Mucosa of gallbladder (tissue), 1 donor: Measurements from ENCODE around the gene ELL. TPM values are rescaled to one million over a fixed set of nuclear protein-coding genes. Genes with fewer than 3 reads are reported as not detected.

Experiments
- DNase-seq: peaks from one replicate; pipeline ENCODE4 v3.0.0-alpha.2; 2020; ENCODE audit warnings: low spot score
- total RNA-seq: library from RNA; stranded (reverse); gene quantifications from one replicate; pipeline ENCODE4 v1.2.1, GENCODE V29; 2021
- donor health status: DM: no; HTN: no; CAD: no.

The ELL gene
- total RNA-seq, 1 donor from 2014 or later: 20.1 TPM

DNA sequence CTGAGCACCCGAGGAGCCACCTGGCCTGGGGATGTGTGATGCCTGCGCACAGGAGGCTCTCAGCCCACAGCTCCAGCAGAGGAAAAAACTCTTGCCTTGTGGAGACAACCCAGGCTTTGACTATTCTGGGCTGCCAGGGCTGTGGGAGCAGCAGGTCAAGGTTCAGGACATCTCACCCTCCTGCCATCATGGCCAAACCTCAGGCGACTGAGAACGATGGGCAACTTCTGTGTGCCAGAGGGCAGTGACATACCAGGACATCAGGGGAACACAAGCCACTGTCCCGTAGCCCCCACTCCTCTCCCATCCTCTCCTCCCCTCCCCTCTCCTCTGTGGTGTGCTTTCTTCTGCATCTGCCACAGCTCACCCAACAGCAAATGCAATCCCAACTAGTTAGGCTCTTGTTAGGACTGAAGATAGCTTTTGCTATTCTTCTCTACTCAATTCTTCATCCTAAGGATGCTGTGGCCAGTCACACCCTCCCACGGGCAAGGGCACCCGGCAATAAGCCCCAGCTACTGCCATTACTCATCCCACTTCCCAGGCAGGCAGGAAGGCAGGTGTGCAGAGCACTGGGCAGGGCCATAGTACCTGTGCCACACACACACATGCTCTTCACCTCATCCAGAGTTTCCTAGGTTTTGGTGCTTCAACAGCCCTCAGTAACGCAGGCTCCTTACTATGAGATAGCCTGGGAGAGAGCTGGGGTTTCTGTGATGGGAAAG, 16.8 kb downstream of the ELL start:
- DNase-seq: no peak

DNA sequence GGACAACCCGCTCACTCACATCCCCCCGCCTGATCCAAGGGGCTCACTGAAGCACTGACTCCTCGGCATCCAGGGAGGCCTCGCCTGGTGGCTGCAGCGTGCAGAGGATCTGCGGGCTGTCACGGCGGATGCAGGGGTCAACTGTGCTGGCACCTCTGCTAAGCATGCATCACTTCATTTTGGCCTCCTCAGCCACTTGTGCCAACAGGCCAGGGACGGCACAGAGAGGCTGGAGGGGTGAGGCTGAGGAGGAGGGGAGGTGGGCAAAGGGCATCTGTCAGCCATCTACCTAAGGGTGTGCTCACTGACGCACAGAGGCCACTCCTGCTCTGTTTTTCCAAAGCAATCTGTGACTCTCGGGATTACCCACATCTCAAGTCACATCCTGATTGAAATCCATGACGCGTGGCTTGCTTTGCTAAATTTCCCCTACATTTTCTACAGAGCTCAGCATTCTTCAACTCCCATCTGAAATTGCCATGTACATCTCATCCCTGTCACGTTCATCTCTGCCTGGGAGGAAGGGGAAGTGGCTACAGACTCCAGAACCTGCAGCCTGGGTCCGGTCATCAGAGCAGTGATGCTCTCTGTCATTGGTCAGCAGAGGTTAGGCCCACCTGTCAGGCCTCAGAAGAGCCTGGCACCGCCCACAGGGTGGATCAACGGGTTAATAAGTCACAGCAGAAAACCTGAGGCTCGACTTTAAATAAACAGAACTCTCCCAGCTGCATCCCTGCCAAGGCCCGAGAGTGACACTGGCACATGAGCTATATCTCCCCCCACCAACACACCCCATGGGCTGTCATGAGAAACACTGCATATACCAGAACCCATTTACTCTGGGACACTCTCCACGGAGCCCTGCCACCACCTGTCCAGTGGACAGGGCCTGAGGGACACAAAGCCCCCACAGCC, 17.6 kb downstream of the ELL start:
- DNase-seq: peak; percentile 80

DNA sequence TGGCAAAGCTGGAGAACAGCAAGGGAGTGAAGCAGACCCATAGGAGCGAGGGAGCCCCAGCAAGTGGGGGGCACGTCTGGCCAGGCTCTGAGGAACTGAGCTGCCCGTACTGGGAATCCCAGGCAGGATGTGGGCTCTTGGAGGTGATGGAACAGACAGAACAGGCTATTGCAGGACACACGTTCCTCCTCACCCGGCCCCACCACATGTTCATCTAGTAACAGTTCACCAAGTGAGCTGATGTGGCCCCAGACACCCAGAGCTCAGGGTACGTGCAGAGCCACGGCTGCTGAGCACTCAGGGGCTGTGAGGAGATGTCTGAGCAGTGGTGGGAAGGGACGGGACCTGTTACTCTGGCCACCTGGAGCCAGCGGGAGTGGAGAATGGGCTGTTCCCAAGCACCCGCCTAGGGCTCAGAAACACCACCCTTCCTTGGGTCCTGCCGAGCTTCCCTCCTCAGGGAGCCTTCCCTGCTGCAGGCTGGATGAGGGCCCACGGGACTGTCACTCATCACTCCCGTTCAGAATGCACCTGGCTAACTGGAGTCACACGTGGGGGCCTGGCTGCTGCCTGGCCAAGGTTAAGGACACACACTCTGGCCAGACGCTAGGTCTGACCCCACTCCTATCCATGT, 18.4 kb downstream of the ELL start:
- no peak for DNase-seq

DNA sequence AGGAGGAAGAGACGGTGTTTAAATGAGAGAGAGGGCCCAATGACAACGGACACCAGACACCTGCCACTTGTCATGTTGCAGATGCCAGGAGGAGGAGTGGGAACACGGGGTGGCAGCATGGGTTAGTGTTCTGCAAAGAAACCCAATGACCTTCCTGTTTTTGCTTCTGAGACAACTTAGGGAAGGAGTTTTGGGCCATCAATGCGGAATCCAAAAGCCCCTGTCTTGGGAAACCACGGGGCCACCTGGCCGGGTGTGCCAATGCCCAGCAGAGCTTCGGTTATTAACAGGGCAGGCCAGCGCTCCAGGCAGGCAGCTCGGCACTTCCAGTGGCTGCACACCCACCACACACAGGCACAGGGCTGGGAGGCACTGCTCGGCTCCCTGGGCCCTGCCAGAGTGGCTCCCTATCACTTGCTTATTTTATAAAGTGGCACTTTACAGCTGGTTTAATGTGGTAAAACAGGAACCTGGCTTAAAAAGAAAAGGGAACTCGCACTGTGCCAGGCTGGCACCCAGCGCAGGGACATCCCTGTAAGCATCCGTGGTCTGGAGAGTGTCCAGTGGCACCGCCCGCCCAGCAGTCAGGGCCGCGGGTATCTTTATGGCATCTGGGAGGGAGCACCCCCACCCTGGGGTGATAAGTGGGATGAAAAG, 19.1 kb downstream of the ELL start:
- DNase-seq: peak; percentile 44

DNA sequence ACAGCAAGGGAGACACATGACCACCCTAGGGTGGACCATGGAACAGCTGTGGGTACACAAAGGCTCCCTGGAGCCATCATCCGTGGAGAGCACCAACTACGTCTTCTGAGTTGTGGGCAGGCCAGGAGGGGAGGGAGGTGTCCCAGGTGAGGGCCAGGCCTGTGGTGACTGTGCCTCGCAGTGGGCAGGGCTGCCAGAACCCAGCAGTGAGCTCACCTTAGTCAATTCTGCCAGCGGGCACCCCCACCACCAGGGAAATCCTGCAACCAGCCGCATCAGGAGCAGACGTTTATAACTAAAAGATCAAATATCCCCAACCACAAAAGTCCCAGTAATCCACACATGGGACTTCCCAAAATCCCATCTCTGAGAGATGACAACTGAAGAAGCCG, 19.6 kb downstream of the ELL start:
- no peak for DNase-seq

DNA sequence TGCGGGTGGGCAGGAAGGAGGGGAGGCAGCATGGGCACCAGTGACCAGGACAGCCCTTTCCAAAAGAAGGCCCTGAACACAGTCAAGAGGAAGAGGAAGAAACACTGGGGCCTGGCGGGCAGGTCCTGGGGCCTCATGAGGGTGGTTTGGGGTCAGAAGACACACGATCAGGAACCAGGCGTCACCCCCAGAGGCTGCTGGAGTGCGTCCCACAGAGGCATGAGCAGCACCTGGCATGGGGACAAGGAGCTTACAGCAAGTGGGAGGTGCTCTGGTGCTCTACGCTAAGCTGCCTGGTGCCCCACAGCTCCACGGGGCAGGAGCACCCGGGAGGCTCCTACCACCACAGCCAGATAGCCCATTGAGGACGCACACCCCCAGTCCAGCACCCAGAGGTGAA, 20.0 kb downstream of the ELL start:
- DNase-seq: peak; percentile 41

DNA sequence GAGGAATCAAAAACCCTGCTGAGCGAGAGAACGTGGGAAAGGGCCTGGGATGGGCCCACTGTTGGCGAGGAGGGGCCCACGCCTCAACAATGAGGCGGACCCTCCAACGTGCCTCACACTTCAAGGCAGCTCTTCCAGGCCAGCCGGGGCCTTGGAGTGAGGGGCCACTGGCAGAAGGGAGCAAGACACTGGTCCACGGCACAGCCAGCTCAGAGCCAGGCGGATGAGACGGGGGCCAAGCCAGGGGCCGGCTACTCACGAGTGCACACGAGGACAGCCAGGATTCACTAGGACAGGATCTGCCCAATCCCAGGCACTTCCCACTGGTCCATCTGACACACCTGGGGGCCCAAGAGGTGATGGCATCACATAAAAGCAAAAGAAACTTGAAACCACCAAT, 20.5 kb downstream of the ELL start:
- no peak for DNase-seq

DNA sequence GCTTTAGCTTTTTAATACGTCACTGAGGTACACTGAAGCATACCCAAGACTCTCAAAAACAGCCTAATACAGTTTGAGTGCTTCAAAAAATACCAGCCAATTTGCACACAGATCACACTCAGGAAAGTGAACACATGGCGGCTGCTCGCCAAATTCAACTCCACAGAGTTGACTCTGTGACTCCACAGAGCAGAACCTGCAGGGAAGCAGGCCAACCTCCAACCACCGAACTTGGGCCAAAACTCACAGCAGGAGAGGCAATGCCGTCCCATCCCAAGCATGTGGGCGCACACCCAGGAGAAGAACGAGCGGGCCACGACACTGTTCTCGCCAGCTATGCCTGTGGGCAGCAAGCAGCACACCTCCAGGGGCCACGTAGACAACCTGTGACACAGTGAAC, 21.1 kb downstream of the ELL start:
- no peak for DNase-seq

DNA sequence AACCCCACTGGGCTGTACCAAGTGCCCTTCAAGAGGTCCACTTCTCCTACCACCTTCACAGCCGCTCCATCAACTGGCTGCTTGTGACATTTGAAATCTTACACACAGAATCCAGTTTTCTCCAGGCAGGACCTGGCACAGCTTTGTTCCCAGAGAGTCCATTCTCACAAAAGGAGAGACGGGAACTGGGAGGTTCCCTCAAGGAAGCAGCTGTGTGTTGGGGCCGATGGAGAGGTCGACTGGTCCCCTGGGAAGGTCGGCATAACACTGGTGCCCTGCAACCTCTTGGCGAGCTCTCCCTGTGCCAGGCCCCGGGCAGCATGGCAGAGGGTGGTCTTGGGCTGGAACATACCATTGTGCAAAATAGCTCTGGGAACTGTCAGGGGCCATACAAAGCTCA, 21.5 kb downstream of the ELL start:
- no peak for DNase-seq

DNA sequence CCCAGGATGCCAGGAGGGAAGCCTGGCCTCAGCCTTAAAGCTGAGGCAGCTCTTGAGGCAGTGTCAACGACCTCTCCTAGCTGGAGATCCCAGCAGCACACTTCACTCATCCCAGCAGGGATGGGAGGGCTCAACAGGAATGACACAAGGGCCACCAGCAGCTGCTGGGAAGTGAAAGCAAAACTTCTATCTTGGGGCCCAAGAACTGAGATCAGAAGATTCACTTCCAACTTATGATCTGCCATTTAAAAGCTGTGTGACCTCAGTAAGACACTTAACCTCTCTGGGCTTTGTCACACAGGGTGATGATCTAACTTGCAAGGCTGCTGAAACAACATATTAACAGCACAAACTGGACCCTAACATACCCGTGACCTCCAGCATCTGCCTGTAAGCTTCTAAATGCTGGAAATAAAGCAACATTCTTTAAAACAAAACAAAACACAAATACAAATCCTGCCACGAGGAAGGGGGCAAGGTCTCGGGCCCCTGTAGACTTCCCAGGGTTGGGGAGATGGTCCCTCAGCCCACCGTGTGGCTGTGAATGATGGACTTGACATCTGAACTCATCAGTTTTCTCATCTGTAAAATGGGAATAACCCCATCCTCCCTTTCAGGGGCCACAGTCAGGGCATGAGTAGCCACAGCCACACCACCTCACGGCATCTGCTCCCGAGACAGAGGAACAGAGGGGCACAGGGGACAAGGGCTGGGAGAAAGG, 22.7 kb downstream of the ELL start:
- DNase-seq: no peak

DNA sequence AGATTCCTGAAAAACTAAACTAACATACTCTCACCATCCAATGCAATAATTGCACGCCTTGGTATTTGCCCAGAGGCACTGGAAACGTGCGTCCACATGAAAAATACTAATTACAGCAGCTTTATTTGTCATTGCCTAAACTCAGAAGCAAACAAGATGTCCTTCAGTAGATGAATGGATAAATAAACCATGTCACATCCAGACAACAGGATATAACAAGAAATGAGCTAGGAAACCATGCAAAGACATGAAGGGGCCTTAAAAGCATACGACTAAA, 25.0 kb downstream of the ELL start:
- no peak for DNase-seq

DNA sequence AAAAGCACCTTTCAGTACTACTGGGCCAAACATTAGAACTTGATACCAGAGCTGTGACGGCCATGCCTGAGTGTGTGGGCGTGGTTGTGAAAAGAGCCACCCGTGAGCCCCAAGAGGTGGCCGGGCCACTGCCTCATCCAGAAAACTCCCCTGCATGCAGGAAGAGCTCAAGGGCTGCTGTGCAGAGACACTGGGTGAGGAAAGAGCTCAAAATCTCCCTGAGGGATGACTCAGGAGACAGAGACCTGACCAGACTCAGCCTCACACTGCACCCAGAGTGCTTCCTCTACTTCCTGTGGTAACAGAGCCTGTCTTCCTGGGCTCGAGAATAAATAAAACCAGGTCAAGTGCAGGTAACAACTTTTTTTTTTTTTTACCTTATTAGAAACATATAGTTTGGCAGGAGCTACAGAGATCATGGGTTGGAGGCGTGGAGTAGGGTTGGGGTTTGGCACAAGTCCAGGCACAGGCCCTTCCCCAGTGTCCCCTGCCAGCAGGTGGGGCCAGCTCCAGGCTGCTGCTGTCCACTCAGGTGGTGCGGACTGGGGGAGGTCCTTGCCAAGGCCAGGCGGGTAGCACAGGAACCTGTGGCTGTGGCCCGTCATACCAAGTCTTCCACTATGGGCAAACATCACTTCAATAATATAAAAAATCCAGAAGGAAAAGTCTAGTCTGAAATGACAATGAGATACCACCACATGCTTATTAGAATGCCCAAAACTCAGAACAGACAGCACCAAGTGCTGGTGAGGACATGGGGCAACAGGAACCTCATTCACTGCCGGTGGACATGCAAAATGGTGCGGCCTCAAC, 25.5 kb downstream of the ELL start:
- peak; percentile 62 for DNase-seq

DNA sequence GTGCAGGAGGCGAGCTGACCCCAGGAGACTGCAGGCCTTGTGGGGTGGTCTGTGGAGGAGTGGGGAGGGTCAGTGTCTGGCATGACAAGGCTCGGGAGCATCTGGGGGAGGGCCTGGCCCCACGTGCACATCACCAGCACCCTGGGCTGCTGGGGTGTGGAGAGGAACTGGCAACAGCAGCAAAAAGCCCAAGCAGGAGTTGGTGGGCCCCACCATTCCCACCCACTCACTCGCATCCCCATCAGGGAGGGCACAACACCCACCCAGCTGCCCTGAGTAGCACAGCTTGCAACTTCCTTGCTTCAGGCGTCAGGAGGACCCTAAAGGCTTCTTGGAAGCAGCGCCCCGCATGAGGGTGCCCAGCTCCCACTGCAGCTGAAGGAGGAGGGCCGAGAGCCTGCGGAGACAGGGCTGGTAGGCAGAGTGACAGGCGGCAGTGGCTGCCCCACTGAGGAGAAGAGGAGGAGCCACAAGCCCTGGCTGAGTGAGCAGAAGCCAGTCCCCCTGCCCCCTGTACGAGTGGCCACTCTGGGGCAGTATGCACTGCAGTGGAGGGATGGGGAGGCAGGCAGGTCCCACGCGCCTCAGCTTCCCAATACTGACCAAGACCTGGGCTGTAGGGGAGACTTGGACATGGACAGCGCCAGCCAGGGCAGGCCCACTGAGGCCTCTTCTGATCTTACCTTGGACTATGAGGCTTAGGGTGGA, 26.5 kb downstream of the ELL start:
- DNase-seq: no peak

DNA sequence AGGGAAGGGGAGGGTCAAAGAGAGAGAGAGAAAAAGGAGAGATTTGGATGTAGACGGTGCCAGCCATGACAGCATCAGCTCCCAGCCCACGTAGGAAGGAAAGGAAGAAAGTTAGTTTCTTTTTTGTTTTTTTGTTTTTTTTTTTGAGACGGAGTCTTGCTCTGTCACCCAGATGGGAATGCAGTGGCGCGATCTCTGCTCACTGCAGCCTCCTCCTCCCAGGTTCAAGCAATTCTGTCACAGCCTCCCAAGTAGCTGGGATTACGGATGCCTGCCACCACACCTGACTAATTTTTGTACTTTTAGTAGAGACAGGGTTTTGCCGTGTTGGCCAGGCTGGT, 27.6 kb downstream of the ELL start:
- no peak for DNase-seq

DNA sequence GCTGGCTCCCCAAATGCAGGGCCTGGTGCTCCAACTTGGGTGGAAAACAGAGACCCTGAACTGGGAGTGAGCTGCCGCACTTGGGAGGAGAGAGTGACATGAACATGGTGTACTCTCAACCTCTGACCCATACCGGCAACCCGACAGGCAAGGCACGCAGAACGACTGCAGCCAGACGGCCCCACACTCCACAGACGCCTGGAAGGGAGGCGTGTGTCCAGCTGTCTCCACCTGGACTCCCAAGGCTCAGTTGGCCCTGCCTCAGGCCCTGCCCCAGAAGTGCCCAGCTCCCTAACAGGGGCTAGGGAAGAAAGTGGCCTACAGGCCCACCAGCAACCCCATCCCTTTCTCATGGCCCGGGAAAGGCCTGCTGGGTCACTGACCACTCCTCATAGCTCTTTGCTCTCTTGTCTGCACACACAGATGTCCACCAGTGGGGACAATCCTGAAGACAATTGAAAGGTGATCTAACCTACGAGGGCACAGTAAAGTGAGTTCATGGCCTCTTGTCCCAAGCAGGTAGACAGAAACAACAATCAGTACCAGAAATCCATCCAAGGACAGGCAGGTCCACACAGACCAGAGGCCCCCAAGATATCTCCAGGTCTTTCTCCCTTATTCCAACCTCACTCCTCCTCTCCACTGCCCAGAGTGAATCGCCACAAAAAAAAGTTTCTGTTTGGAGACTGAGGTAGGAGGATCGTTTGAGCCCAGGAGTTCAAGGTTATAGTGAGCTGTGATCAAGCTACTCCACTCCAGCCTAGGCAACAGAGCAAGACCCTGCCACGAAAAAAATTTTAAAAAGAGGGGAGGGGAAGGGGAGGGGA, 28.2 kb downstream of the ELL start:
- DNase-seq: no peak

DNA sequence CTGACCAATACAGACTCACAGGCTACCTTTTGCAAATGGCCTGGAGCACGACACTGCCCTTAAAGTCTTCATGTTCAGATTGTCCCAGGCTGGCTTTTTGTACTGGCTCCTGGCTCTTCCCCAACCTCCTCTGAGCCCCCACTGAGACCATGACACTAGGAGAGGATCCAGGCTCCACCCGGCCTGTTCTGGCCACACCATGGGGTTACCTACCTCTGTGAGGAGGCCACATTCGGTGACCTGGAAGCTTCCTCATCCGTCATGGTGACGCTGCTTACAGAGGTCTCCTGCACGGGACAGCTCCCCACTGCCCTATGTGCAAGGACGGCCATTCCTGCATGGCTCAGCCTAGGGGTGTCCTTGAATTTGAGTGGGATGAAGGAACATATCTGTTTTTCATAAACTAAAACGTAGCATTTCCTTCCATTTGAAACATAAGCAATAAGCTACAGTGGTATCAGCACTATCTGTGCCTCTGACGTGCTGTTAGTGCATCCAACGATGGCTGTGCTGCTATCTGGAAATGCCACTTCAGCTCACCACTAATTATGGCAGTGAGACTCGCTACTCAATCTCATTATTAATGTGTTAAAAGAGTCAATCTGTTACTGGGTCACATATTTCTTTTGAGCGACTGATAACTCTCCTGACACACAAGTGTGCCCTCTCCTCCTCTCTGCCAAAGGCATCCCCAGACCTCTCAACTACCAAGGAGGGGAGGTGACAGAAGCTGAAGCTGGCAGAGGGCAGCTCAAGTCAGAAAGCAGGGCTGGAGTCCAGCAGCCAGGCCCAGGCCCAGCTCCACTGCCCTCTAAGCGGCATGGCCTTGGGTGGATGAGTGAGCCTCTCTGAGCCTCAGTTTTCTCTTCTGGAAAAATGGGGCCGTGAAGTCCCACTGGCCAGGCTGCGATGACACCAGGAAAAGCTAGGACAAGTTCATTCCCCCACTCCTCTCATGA, 29.6 kb downstream of the ELL start:
- DNase-seq: no peak

DNA sequence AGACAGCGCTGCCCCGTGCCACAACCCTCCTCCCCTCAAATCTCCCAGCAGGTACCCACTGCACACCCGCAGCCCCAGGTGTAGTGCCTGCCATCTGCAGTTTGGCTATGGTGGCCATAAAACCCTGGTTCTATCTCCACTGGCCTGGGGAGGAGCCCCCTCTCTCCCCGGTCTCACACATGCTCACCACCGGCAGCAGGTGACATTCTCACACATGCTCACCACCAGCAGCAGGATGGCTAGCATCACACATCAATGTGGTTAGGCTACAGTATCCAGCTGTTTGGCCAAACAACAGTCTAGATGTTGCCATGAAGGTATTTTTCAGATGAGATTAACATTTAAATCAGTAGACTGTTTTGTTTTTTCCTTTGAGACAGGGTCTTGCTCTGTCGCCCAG, 31.1 kb downstream of the ELL start:
- no peak for DNase-seq

DNA sequence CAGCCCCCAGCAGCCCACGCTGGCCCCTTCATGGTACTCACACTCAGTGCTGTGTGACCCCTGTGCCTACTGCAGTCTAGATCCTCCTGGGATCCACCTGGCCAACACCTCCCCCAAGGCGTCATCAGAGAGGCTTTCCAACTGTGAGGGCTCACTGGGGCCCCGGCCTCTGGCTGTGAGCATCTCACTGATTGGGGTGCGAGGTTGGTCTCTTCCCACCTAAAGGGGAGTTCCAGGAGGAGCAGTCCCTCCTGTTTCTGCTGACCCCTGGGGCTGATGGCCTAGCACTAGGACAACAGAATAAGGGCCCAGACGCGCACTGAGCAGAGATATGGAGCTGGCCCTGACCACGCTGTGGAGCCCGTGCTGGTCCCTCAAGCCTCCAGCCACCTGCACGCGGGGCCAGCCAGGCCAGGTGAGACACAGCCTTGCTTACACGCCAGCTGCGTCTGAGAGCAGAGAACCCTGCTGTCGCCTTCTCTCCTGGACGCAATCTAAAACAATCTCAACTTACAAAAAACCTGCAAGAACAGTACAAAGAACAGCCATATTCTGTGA, 32.2 kb downstream of the ELL start:
- no peak for DNase-seq
